K562 (cell line): ENCODE measurements around the gene GPX5. TPM values are rescaled to one million over a fixed set of nuclear protein-coding genes. Genes with fewer than 3 reads are reported as not detected.

Source experiments
- E2F3 ChIP-seq: fragments of 250-450 bp; sonication (Bioruptor Pico); IDR thresholded peaks from 2 replicates; pipeline ENCODE4 v1.4.0; 2020; ENCODE audit warnings: mild to moderate bottlenecking
- EGR1 ChIP-seq: fragments of 450-650 bp; conservative IDR thresholded peaks from 2 replicates; pipeline ENCODE4 v1.6.1; 2017; ENCODE audit warnings: mild to moderate bottlenecking
- ELK3 ChIP-seq: fragments of 450-650 bp; formaldehyde crosslinking; IDR thresholded peaks from 2 replicates; pipeline ENCODE4 v1.4.0; 2020; ENCODE audit warnings: mild to moderate bottlenecking
- EP300 ChIP-seq: IDR thresholded peaks from 2 replicates; pipeline ENCODE4 v1.6.1; 2012; ENCODE audit warnings: low read length, improper control_type of control experiment
- FOXJ2 ChIP-seq: fragments of 200-800 bp; sonication (Bioruptor generic); IDR thresholded peaks from 2 replicates; pipeline ENCODE4 v1.6.1; 2016; ENCODE audit warnings: missing genetic modification characterization, missing compliant biosample characterization
- FOXK1 ChIP-seq: sonication (generic); formaldehyde crosslinking; IDR thresholded peaks from 2 replicates; pipeline ENCODE4 v1.8.0; 2022; ENCODE audit warnings: missing genetic modification reagents, mild to moderate bottlenecking, borderline replicate concordance
- HDAC1 ChIP-seq, 2 experiments: fragments of 450-650 bp; IDR thresholded peaks; 2 replicates each; pipeline ENCODE4 v1.6.1; 2016 to 2017; ENCODE audit warnings: inconsistent platforms in 1 of 2, mild to moderate bottlenecking in 1 of 2, moderate library complexity in 1 of 2
- HDGF ChIP-seq: fragments of 450-650 bp; IDR thresholded peaks from 2 replicates; pipeline ENCODE4 v1.6.1; 2016
- LEF1 ChIP-seq: fragments of 450-650 bp; IDR thresholded peaks from 2 replicates; pipeline ENCODE4 v1.6.1; 2016; ENCODE audit warnings: mild to moderate bottlenecking
- MCM7 ChIP-seq, 2 experiments: fragments of 450-650 bp; IDR thresholded peaks; 2 replicates each; pipeline ENCODE4 v1.6.1; 2016 to 2018
- MLLT1 ChIP-seq, 2 experiments: fragments of 450-650 bp; IDR thresholded peaks; 2 replicates each; pipeline ENCODE4 v1.6.1; 2016
- PBX2 ChIP-seq, 2 experiments: IDR thresholded peaks in 1 of 2; conservative IDR thresholded peaks in 1 of 2; 2 replicates each; pipeline ENCODE4 v1.6.1; 2016; ENCODE audit warnings: low read depth in 2 of 2, mild to moderate bottlenecking in 1 of 2, missing compliant biosample characterization in 1 of 2, missing genetic modification characterization in 1 of 2, moderate library complexity in 1 of 2
- TAF1 ChIP-seq: IDR thresholded peaks from 2 replicates; pipeline ENCODE4 v1.6.1; 2011; ENCODE audit warnings: mild to moderate bottlenecking, low read length, moderate library complexity; ENCODE audit not compliant: insufficient read depth, control insufficient read depth, severe bottlenecking; ENCODE audit errors: extremely low read depth
- TAF7 ChIP-seq: fragments of 450-650 bp; IDR thresholded peaks from 2 replicates; pipeline ENCODE4 v1.6.1; 2016; ENCODE audit warnings: missing genetic modification characterization, missing compliant biosample characterization
- TEAD1 ChIP-seq, 2 experiments: fragments of 450-650 bp in 1 of 2; sonication (generic) in 1 of 2; formaldehyde crosslinking; IDR thresholded peaks; 2 replicates each; pipeline versions ENCODE4 v1.4.0 to v1.8.0; 2020 to 2022; ENCODE audit warnings: mild to moderate bottlenecking in 2 of 2, missing genetic modification reagents in 1 of 2
- ZFP1 ChIP-seq: fragments of 450-650 bp; formaldehyde crosslinking; IDR thresholded peaks from 2 replicates; pipeline ENCODE4 v1.4.0; 2020; ENCODE audit warnings: mild to moderate bottlenecking, mixed read lengths
- ZNF324 ChIP-seq: fragments of 250-450 bp; sonication (Bioruptor Pico); IDR thresholded peaks from 2 replicates; pipeline ENCODE4 v1.4.0; 2020; ENCODE audit warnings: mild to moderate bottlenecking
- ZNF639 ChIP-seq, 2 experiments: fragments of 200-800 bp in 1 of 2; sonication (Bioruptor generic) in 1 of 2; sonication (generic) in 1 of 2; formaldehyde crosslinking in 1 of 2; IDR thresholded peaks in 1 of 2; conservative IDR thresholded peaks in 1 of 2; 2 replicates each; pipeline versions ENCODE4 v1.5.0 to v1.6.1; 2016 to 2020; ENCODE audit warnings: missing compliant biosample characterization in 1 of 2, missing genetic modification characterization in 1 of 2, missing genetic modification reagents in 1 of 2
- polyA plus RNA-seq, 8 experiments: library from polyadenylated mRNA; depleted of rRNA in 4 of 8; stranded (reverse) in 5 of 8; unstranded in 3 of 8; fragments of >200 nt; fragmentation: Nextera tagmentation in 2 of 8; fragmentation: Illumina TruSeq in 1 of 8; extraction: Ambion mirVana in 2 of 8; extraction: Trizol in 1 of 8; gene quantifications; 2 replicates each; pipeline versions ENCODE4 v1.2.1 to v1.2.3, GENCODE V29; 2011 to 2014; ENCODE audit warnings: inconsistent platforms in 1 of 8, missing spikeins in 1 of 8
- total RNA-seq, 7 experiments: library from RNA; depleted of rRNA in 6 of 7; stranded (reverse); fragments of >200 nt in 6 of 7; fragmentation: Illumina TruSeq in 2 of 7; extraction: Trizol in 2 of 7; gene quantifications; 2 replicates each; pipeline versions ENCODE4 v1.2.1 to v1.2.3, GENCODE V29; 2011 to 2021; ENCODE audit warnings: low replicate concordance in 1 of 7

Gene GPX5
- total and polyA plus RNA-seq, 9 of the 15 experiments (the other 6 are each of a cell fraction or from before 2014, with no cell fraction given), result 0.07 to 0.18 (median 0.15) TPM; not detected in 6

GRCh38 chr6:28553986-28554881, 28.6 kb downstream of the GPX5 start (continued):
- TF ChIP-seq TAF1 (peak; percentile 26), HDAC1 (IDR thresholded peaks at IDR 0.05) (peak in 1 of 2 experiments; percentile 63; a peak in 1 of 4 replicates), HDGF (peak; percentile 71; the same call in 1 of the 2 replicates), ZNF639 (CRISPR knock-in tag; conservative IDR thresholded peaks at IDR 0.05 in 1 of 2, IDR thresholded peaks at IDR 0.05 in 1 of 2) (peak in 1 of 2 experiments; percentile 94; a peak in 2 of 4 replicates), FOXK1 (0 out of 2 replicates have a peak, but pooled peaks have one; percentile 19), ZFP1 (CRISPR knock-in tag) (no peak), MCM7 (IDR thresholded peaks at IDR 0.05) (no peak), FOXJ2 (peak; percentile 98), PBX2 (CRISPR knock-in tag; IDR thresholded peaks at IDR 0.05; ENCODE audit: low read depth) (no peak), PBX2 (tag; conservative IDR thresholded peaks at IDR 0.05; ENCODE audit: low read depth) (peak; percentile 70), ELK3 (CRISPR knock-in tag) (no peak), LEF1 (peak; percentile 92), TAF7 (tag) (peak; percentile 88), EP300 (peak; percentile 77), ZNF324 (CRISPR knock-in tag) (no peak), TEAD1 (CRISPR knock-in tag; IDR thresholded peaks at IDR 0.05) (peak in 1 of 2 experiments; percentile 82; a peak in 2 of 4 replicates), EGR1 (peak; percentile 46), MLLT1 (IDR thresholded peaks at IDR 0.05) (peak in 1 of 2 experiments; percentile 83; a peak in 1 of 4 replicates), E2F3 (peak; percentile 62; the same call in 1 of the 2 replicates)
